SK-N-SH (cell line): ENCODE results near the gene SOD1. TPM values are rescaled to one million over a fixed set of nuclear protein-coding genes. Genes with fewer than 3 reads are reported as not detected.
"Not testable (repeated sequence)": the region's sequence is repeated elsewhere in the genome, so short reads cannot be mapped to it uniquely, and the experiment has no call there.

Experiments
- CTCF ChIA-PET: fragments of 300-600, 350-600 bp; formaldehyde crosslinking; extraction: SDS; loops from one replicate; lab custom pipeline; 2021; lab: Yijun Ruan, JAX
- POLR2A ChIA-PET: fragments of 350-600 bp; sonication (Branson Sonifier 250); formaldehyde crosslinking; extraction: SDS; loops from one replicate; lab custom pipeline; 2020; ENCODE audit warnings: antibody characterized with exemption, inconsistent platforms; lab: Yijun Ruan, JAX
- DNase-seq: peaks from one replicate; pipeline ENCODE4 v3.0.0; 2012
- H2AFZ ChIP-seq: fragments of 200-600 bp; sonication (generic); 2 replicates; pipeline ENCODE4 v1.8.1; 2016; ENCODE audit warnings: antibody characterized with exemption, mild to moderate bottlenecking, low read depth
- H3F3A ChIP-seq: fragments of 200-600 bp; sonication (generic); replicated peaks from 2 replicates; pipeline ENCODE3; 2016; ENCODE audit warnings: antibody characterized with exemption, mild to moderate bottlenecking; ENCODE audit not compliant: insufficient read depth
- H3K27ac ChIP-seq, 2 experiments: fragments of 200-500 bp in 1 of 2; fragments of 200-600 bp in 1 of 2; sonication (Bioruptor generic) in 1 of 2; sonication (generic), shearing (Covaris generic) in 1 of 2; 2 replicates each; pipeline versions ENCODE4 v1.5.1 to v1.6.1; 2014 to 2016; ENCODE audit warnings: low read depth in 2 of 2, inconsistent platforms in 1 of 2, low read length in 1 of 2, mild to moderate bottlenecking in 1 of 2, mixed read lengths in 1 of 2
- H3K27me3 ChIP-seq: fragments of 200-600 bp; sonication (generic), shearing (Covaris generic); 2 replicates; pipeline ENCODE4 v1.6.1; 2016; ENCODE audit warnings: mixed run types; ENCODE audit not compliant: insufficient read depth
- H3K36me3 ChIP-seq, 2 experiments: fragments of 200-500 bp in 1 of 2; fragments of 200-600 bp in 1 of 2; sonication (Bioruptor generic) in 1 of 2; sonication (generic) in 1 of 2; replicated peaks in 1 of 2; 2 replicates each; pipeline versions ENCODE3 to v1.5.1; 2014 to 2016; ENCODE audit warnings: low read length in 1 of 2, mild to moderate bottlenecking in 1 of 2; ENCODE audit not compliant: insufficient read depth in 2 of 2, control insufficient read depth in 1 of 2
- H3K4me1 ChIP-seq, 2 experiments: fragments of 200-500 bp in 1 of 2; fragments of 200-600 bp in 1 of 2; sonication (Bioruptor generic) in 1 of 2; sonication (generic), shearing (Covaris generic) in 1 of 2; 2 replicates each; pipeline versions ENCODE4 v1.5.1 to v1.6.1; 2014 to 2016; ENCODE audit warnings: low read depth in 1 of 2, low read length in 1 of 2, mixed run types in 1 of 2; ENCODE audit not compliant: insufficient read depth in 2 of 2, control insufficient read depth in 1 of 2
- H3K4me2 ChIP-seq: fragments of 200-600 bp; sonication (generic), shearing (Covaris generic); 2 replicates; pipeline ENCODE4 v1.6.1; 2017; ENCODE audit warnings: mixed run types
- H3K4me3 ChIP-seq, 2 experiments: fragments of 200-500 bp in 1 of 2; fragments of 200-600 bp in 1 of 2; sonication (Bioruptor generic) in 1 of 2; sonication (generic), shearing (Covaris generic) in 1 of 2; 2 replicates each; pipeline versions ENCODE4 v1.5.1 to v1.8.1; 2014 to 2016; ENCODE audit warnings: low read depth in 2 of 2, inconsistent platforms in 1 of 2, low read length in 1 of 2, mild to moderate bottlenecking in 1 of 2, mixed read lengths in 1 of 2, moderate library complexity in 1 of 2
- H3K79me2 ChIP-seq: fragments of 200-600 bp; sonication (generic); 2 replicates; pipeline ENCODE4 v1.8.1; 2017; ENCODE audit warnings: mild to moderate bottlenecking; ENCODE audit not compliant: insufficient read depth
- H3K9ac ChIP-seq: fragments of 200-600 bp; sonication (generic); 2 replicates; pipeline ENCODE4 v1.6.1; 2017; ENCODE audit warnings: mixed run types
- H3K9me2 ChIP-seq: fragments of 200-600 bp; sonication (generic); 2 replicates; pipeline ENCODE4 v1.6.1; 2017; ENCODE audit warnings: mixed run types
- H3K9me3 ChIP-seq: fragments of 200-600 bp; sonication (generic); 2 replicates; pipeline ENCODE4 v1.6.1; 2017; ENCODE audit warnings: mixed run types, mild to moderate bottlenecking, moderate library complexity
- H4K20me1 ChIP-seq: fragments of 200-600 bp; sonication (generic); 2 replicates; pipeline ENCODE4 v1.6.1; 2017; ENCODE audit warnings: mild to moderate bottlenecking, mixed run types; ENCODE audit not compliant: insufficient read depth
- FOSL2 ChIP-seq: IDR thresholded peaks from 2 replicates; pipeline ENCODE4 v1.4.0; 2012; ENCODE audit warnings: low read depth, mild to moderate bottlenecking, moderate library complexity, borderline replicate concordance
- GABPA ChIP-seq: IDR thresholded peaks from 2 replicates; pipeline ENCODE4 v1.4.0; 2012; ENCODE audit warnings: low read depth, mild to moderate bottlenecking
- POLR2AphosphoS5 ChIP-seq: IDR thresholded peaks from 2 replicates; pipeline ENCODE4 v1.6.1; 2012; ENCODE audit warnings: low read depth, low read length
- RXRA ChIP-seq: IDR thresholded peaks from 2 replicates; pipeline ENCODE4 v1.4.0; 2012; ENCODE audit warnings: low read depth, mild to moderate bottlenecking, borderline replicate concordance
- TCF12 ChIP-seq: IDR thresholded peaks from 2 replicates; pipeline ENCODE4 v1.4.0; 2012
- YY1 ChIP-seq: IDR thresholded peaks from 2 replicates; pipeline ENCODE4 v1.4.0; 2012; ENCODE audit warnings: low read depth, mild to moderate bottlenecking
- WGBS: methylation state at CpG from one replicate; pipeline ENCODE4 v1.1.6; 2017; ENCODE audit warnings: low lambda C conversion rate; 5-methylcytosine and 5-hydroxymethylcytosine counted together
- polyA plus RNA-seq, 3 experiments: library from polyadenylated mRNA; depleted of rRNA; stranded (reverse); fragments of >200 nt; gene quantifications; 2 replicates each; pipeline ENCODE4 v1.2.3, GENCODE V29; 2012
- TF ChIP-seq, protein P1 (sequence below): IDR thresholded peaks from 2 replicates; pipeline ENCODE4 v1.4.0; 2012; ENCODE audit warnings: low read depth, borderline replicate concordance

Gene SOD1
- polyA plus RNA-seq, 1 of the 3 experiments (the other 2 are of a cell fraction), result 572 TPM

DNA sequence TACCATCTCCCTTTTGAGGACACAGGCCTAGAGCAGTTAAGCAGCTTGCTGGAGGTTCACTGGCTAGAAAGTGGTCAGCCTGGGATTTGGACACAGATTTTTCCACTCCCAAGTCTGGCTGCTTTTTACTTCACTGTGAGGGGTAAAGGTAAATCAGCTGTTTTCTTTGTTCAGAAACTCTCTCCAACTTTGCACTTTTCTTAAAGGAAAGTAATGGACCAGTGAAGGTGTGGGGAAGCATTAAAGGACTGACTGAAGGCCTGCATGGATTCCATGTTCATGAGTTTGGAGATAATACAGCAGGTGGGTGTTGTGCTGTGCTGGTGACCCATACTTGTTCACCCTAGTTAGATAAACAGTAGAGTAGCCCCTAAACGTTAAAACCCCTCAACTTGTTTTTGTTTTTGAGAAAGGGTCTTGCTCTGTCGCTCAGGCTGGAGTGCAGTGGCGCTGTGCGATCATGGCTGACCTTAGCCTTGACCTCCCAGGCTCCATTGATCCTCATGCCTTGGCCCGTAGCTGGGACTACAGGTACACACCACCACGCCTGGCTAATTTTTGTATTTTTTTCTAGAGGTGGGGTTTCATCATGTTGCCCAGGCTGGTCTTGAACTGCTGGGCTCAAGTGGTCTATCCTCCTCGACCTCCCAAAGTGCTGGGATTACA is 4.2 kb downstream of the SOD1 start:
- Histone ChIP-seq H3K9me3 (no peaks in the 10 kb centered on the region), H3K27ac (no peak overlapping the region), H4K20me1 (peaks cover 62% of the 10 kb centered on the region), H3K79me2 (peaks cover 75% of the 10 kb centered on the region), H3K4me2 (0 out of 2 replicates have a peak overlapping the region, but pooled peaks have one; percentile 0), H3K4me1 (peaks cover 5 to 9% of the 10 kb centered on the region in 2 experiments; a peak in 3 of 4 replicates), H3K27me3 (no peaks in the 10 kb centered on the region), H3K9me2 (no peaks in the 10 kb centered on the region), H3K36me3 (peaks cover 38 to 43% of the 10 kb centered on the region in 2 experiments), H2AFZ (no peak overlapping the region), H3K4me3 (no peak overlapping the region), H3K9ac (no peak overlapping the region), H3F3A (peaks cover 12% of the 10 kb centered on the region)
- no peak for DNase-seq
- 77% methylated on average over 7 of the region's 7 CpGs for WGBS
- TF ChIP-seq, protein P1, sequence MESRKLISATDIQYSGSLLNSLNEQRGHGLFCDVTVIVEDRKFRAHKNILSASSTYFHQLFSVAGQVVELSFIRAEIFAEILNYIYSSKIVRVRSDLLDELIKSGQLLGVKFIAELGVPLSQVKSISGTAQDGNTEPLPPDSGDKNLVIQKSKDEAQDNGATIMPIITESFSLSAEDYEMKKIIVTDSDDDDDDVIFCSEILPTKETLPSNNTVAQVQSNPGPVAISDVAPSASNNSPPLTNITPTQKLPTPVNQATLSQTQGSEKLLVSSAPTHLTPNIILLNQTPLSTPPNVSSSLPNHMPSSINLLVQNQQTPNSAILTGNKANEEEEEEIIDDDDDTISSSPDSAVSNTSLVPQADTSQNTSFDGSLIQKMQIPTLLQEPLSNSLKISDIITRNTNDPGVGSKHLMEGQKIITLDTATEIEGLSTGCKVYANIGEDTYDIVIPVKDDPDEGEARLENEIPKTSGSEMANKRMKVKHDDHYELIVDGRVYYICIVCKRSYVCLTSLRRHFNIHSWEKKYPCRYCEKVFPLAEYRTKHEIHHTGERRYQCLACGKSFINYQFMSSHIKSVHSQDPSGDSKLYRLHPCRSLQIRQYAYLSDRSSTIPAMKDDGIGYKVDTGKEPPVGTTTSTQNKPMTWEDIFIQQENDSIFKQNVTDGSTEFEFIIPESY, result no peak
- TF ChIP-seq RXRA, result no peak
- TF ChIP-seq GABPA, result no peak
- TF ChIP-seq TCF12, result no peak
- no peak for TF ChIP-seq FOSL2
- POLR2A ChIA-PET, result no interaction called here
- CTCF ChIA-PET, result no interaction called here

DNA sequence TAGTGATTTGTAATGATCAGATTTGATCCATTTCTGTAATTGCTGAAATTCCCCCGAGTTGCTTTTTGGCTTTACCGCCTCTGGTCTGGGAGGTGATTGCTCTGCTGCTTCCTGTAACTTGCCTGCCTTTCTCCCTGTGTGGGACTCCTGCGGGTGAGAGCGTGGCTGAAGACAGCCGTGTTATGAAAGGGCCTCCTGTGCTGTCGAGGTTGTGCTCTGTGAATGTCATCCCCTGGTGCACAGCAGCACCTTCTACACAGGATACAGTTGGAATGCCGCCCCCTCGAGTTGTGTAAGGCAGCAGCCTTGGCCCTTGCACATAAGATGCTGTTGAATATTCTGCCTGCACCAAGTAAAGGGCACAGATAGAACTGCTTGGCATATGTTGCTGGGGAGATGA is 5.9 kb downstream of the SOD1 start:
- Histone ChIP-seq H3K36me3 (peaks cover 53 to 57% of the 10 kb centered on the region in 2 experiments), H2AFZ (no peak overlapping the region)

DNA sequence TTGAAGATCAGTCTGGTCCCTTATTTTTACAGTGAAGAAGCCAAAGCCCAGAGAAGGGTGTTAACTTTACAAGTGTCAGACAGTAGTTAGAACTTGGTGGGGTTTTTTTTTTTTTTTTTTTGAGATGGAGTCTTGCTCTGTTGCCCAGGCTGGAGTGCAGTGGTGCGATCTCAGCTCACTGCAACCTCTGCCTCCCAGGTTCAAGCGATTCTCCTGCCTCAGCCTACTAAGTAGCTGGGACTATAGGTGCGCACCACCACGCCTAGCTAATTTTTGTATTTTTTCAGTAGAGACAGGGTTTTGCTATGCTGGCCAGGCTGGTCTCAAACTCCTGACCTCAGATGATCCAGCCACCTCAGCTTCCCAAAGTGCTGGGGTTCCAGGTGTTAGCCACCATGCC is 6.4 kb downstream of the SOD1 start:
- H3K4me1 ChIP-seq, H3K4me2 ChIP-seq, H3K27ac ChIP-seq, POLR2A ChIA-PET, H3K9ac ChIP-seq, H3K4me3 ChIP-seq, H3K27me3 ChIP-seq, H2AFZ ChIP-seq, H3K9me3 ChIP-seq, CTCF ChIA-PET, H3K9me2 ChIP-seq, DNase-seq: not testable (repeated sequence)
- Histone ChIP-seq H4K20me1 (peaks cover 57% of the 10 kb centered on the region), H3F3A (peaks cover 19% of the 10 kb centered on the region), H3K36me3 (peaks cover 58 to 62% of the 10 kb centered on the region in 2 experiments), H3K79me2 (peaks cover 66% of the 10 kb centered on the region)
- WGBS, result 92% methylated on average over 4 of the region's 4 CpGs
- TF ChIP-seq POLR2AphosphoS5, result 0 out of 2 replicates have a peak, but pooled peaks have one; percentile 6

More for the DNA sequence above, 5.9 kb downstream of the SOD1 start:
- H3K4me3 ChIP-seq, result no peak overlapping the region
- no peaks in the 10 kb centered on the region for H3K9me3 ChIP-seq
- H3F3A ChIP-seq, result peaks cover 16% of the 10 kb centered on the region
- no peak overlapping the region for H3K4me2 ChIP-seq
- no peak overlapping the region for H3K27ac ChIP-seq
- CTCF ChIA-PET, result no interaction called here
- H3K79me2 ChIP-seq, result peaks cover 71% of the 10 kb centered on the region
- WGBS, result 89% methylated on average over 8 of the region's 8 CpGs
- H3K27me3 ChIP-seq, result no peaks in the 10 kb centered on the region
- POLR2A ChIA-PET, result no interaction called here
- H3K4me1 ChIP-seq, result peaks cover 5 to 9% of the 10 kb centered on the region in 2 experiments; a peak in 3 of 4 replicates
- TF ChIP-seq YY1 (no peak), POLR2AphosphoS5 (0 out of 2 replicates have a peak, but pooled peaks have one; percentile 12)
- no peak for DNase-seq
- H3K9ac ChIP-seq, result no peak overlapping the region
- peaks cover 61% of the 10 kb centered on the region for H4K20me1 ChIP-seq
- no peaks in the 10 kb centered on the region for H3K9me2 ChIP-seq
